ENCODE measurements around the gene MYB. TPM values are rescaled to one million over a fixed set of nuclear protein-coding genes. Genes with fewer than 3 reads are reported as not detected.

The MYB gene
- total RNA-seq, 1 donor from 2014 or later: 2.0 TPM

DNA sequence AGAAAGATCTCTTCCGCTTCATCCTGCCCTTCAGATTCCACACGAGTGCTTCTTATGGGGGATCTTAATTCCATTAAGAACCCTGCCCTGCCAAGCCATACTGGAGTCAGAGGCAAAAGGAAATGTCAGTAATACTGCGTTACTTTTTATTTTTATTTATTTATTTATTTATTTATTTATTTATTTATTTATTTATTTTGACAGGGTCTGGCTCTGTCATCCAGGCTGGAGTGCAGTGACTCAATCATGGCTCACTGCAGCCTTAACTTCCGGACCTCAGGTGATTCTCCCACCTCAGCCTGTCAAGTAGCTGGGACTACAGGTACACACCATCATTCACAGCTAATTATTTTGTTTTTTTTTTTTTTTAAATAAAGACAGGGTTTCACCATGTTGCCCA is 79.5 kb downstream of the MYB start:
- no peaks in the 10 kb centered on the region for H3K27me3 ChIP-seq
- H3K27ac ChIP-seq: no peak overlapping the region
- H3K4me3 ChIP-seq: no peak overlapping the region
- DNase-seq (no peak), ATAC-seq (no peak)
- H3K4me1 ChIP-seq: no peaks in the 10 kb centered on the region
- intact Hi-C loops (cut with DNase I): no loop called here
- TF ChIP-seq, protein P1, sequence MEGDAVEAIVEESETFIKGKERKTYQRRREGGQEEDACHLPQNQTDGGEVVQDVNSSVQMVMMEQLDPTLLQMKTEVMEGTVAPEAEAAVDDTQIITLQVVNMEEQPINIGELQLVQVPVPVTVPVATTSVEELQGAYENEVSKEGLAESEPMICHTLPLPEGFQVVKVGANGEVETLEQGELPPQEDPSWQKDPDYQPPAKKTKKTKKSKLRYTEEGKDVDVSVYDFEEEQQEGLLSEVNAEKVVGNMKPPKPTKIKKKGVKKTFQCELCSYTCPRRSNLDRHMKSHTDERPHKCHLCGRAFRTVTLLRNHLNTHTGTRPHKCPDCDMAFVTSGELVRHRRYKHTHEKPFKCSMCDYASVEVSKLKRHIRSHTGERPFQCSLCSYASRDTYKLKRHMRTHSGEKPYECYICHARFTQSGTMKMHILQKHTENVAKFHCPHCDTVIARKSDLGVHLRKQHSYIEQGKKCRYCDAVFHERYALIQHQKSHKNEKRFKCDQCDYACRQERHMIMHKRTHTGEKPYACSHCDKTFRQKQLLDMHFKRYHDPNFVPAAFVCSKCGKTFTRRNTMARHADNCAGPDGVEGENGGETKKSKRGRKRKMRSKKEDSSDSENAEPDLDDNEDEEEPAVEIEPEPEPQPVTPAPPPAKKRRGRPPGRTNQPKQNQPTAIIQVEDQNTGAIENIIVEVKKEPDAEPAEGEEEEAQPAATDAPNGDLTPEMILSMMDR (IDR thresholded peaks at IDR 0.05): no peak
- H3K9me3 ChIP-seq: no peaks in the 10 kb centered on the region
- H3K36me3 ChIP-seq: no peaks in the 10 kb centered on the region

DNA sequence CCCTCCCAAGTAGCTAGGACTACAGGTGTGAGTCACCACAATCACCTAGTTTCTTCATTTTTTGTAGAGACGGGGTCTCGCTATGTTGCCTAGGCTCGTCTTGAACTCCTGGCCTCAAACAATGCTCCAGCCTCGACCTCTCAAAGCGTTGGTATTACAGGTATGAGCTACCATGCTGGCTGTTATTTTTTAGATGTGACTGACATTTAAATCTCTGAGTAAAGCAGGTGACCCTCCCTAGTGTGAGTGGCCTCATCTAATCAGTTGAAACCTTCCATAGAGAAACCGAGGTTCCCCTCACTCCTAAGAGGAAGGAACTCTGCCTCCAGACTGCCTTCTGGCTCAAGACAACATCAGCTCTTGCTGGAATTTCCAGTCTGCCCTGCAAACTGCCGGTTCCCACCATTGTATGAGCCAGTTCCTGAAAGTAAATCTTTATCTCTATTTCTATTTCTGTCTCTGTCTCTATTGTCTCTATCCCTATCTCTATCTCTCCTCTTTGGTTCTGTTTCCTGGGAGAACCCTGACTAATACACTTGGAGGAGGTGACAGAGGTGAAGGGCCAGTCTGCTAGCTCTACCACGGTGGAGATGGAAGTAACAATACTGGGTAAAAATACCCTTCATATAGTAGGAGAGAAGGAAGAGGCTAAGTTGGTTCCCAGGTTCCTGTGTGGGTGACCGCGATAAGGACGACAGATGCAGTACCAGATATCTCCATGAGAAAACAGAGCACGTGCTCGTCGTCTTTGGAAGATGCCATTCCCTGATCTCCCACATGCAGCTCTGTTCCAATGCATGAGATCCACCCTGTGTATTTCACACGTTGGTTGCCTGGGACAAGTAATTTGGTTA is 81.0 kb downstream of the MYB start:
- Histone ChIP-seq H3K9me3 (no peaks in the 10 kb centered on the region), H3K36me3 (no peaks in the 10 kb centered on the region), H3K4me3 (no peak overlapping the region), H3K4me1 (no peaks in the 10 kb centered on the region), H3K27me3 (no peaks in the 10 kb centered on the region), H3K27ac (no peak overlapping the region)
- TF ChIP-seq, protein P1 (IDR thresholded peaks at IDR 0.05): no peak
- intact Hi-C loops (cut with DNase I): no loop called here
- ATAC-seq: no peak
- DNase-seq: no peak

DNA sequence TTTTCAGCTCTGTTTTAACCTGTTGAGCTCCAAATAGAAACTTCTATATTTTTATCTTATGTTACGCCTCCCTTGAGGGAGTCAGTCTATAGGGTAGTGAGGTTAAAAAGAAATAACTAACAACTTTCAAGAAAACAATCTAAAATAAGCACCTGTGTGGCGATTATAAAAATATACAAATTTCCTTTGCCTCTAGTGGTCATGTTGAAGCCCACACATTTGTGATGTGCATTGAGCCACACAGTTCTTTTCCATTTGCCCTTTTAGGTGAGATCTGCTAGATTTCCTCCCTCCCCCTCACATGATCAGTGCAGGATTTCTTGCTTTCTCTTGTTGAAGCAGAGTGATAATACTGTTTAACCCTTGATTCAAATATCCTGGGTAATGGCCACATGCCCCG is 84.2 kb downstream of the MYB start:
- Histone ChIP-seq H3K27ac (no peak overlapping the region), H3K9me3 (no peaks in the 10 kb centered on the region), H3K4me3 (no peak overlapping the region), H3K27me3 (no peaks in the 10 kb centered on the region), H3K4me1 (no peaks in the 10 kb centered on the region), H3K36me3 (no peaks in the 10 kb centered on the region)
- ATAC-seq: no peak
- no peak for DNase-seq
- intact Hi-C loops (cut with DNase I): no loop called here
- TF ChIP-seq, protein P1 (IDR thresholded peaks at IDR 0.05): no peak

DNA sequence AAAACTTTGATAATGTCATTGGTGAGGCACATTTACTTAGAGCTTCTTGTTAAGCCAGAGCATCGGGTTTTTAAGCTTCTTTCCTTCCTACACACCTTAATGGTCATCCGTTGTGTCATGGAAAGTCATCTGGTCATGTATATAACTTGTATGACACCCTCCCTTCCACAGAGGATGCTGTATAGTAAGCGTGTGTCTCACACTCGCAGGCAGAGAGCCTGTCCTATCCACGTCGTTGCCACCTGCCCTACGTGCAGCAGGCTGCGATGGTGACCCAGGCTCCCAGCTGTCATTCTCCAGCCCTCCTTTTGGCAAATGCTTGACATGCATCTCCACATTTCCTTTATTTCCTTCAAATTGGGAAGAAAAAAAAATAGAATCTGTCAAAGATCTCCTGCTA is 85.6 kb downstream of the MYB start:
- DNase-seq (no peak), ATAC-seq (no peak)
- H3K27me3 ChIP-seq: no peaks in the 10 kb centered on the region
- no peak overlapping the region for H3K4me3 ChIP-seq
- H3K4me1 ChIP-seq: no peaks in the 10 kb centered on the region
- intact Hi-C loops (cut with DNase I): no loop called here
- TF ChIP-seq, protein P1 (IDR thresholded peaks at IDR 0.05): no peak
- H3K27ac ChIP-seq: no peak overlapping the region
- H3K36me3 ChIP-seq: no peaks in the 10 kb centered on the region
- no peaks in the 10 kb centered on the region for H3K9me3 ChIP-seq

DNA sequence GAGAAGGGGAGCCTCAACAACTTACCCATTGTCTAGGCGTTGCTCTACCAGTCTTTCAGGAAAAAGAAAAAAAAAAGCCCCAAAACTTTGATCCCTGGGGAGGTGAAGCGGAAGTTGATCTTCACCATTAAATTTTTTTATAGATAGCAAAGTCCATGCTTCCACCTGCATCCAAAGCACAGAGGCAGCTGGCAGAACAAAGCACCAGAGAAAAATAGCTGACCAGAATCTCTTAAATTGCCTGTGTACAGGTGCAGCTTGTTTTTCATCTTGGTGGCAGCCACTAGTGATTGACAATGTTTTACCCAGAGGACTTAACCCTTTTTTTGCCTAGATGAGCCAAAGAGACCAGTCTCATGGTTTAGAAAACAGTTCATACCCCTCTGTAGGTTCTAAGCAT is 86.0 kb downstream of the MYB start:
- Histone ChIP-seq H3K4me1 (no peaks in the 10 kb centered on the region), H3K27ac (no peak overlapping the region), H3K27me3 (no peaks in the 10 kb centered on the region), H3K4me3 (no peak overlapping the region), H3K36me3 (no peaks in the 10 kb centered on the region), H3K9me3 (no peaks in the 10 kb centered on the region)
- DNase-seq: no peak
- TF ChIP-seq, protein P1 (IDR thresholded peaks at IDR 0.05): no peak
- intact Hi-C loops (cut with DNase I): no loop called here
- no peak for ATAC-seq

All from upper lobe of right lung (tissue), 1 donor.